HepG2 (cell line): ENCODE results near the gene DENND5A. TPM values are rescaled to one million over a fixed set of nuclear protein-coding genes. Genes with fewer than 3 reads are reported as not detected.

Experiments used
- EP300 ChIP-seq, 3 experiments: sonication (generic) in 1 of 3; formaldehyde crosslinking in 1 of 3; IDR thresholded peaks; 2 replicates each; pipeline versions ENCODE4 v1.5.1 to v1.6.1; 2011 to 2020; ENCODE audit warnings: low read depth in 2 of 3, low read length in 2 of 3, borderline replicate concordance in 1 of 3, improper control_type of control experiment in 1 of 3, mild to moderate bottlenecking in 1 of 3, missing genetic modification reagents in 1 of 3, moderate library complexity in 1 of 3
- HDAC1 ChIP-seq: sonication (generic); formaldehyde crosslinking; IDR thresholded peaks from 2 replicates; pipeline ENCODE4 v1.5.1; 2020; ENCODE audit warnings: mild to moderate bottlenecking, missing genetic modification reagents
- HMG20A ChIP-seq: IDR thresholded peaks from 2 replicates; pipeline ENCODE4 v1.6.1; 2016; ENCODE audit warnings: borderline replicate concordance
- MED1 ChIP-seq: sonication (generic); formaldehyde crosslinking; IDR thresholded peaks from 2 replicates; pipeline ENCODE4 v1.4.0; 2020; ENCODE audit warnings: missing genetic modification reagents
- MTF2 ChIP-seq: sonication (generic); formaldehyde crosslinking; IDR thresholded peaks from 2 replicates; pipeline ENCODE4 v1.5.0; 2020; ENCODE audit warnings: missing genetic modification reagents, borderline replicate concordance
- NFE2L1 ChIP-seq: sonication (generic); formaldehyde crosslinking; IDR thresholded peaks from 2 replicates; pipeline ENCODE4 v1.4.0; 2020; ENCODE audit warnings: missing genetic modification reagents, mild to moderate bottlenecking, borderline replicate concordance
- PITX1 ChIP-seq: sonication (generic); formaldehyde crosslinking; IDR thresholded peaks from 2 replicates; pipeline ENCODE4 v1.5.1; 2020; ENCODE audit warnings: mild to moderate bottlenecking, missing genetic modification reagents
- RBFOX2 ChIP-seq: fragments of 200-400 bp; formaldehyde crosslinking; IDR thresholded peaks from 2 replicates; pipeline ENCODE4 v1.6.1; 2017; ENCODE audit warnings: low read depth, mild to moderate bottlenecking, low read length
- SAFB2 ChIP-seq: sonication (generic); formaldehyde crosslinking; IDR thresholded peaks from 2 replicates; pipeline ENCODE4 v1.5.1; 2020; ENCODE audit warnings: missing genetic modification reagents, low read depth, mild to moderate bottlenecking, borderline replicate concordance
- SALL1 ChIP-seq: sonication (generic); formaldehyde crosslinking; IDR thresholded peaks from 2 replicates; pipeline ENCODE4 v1.8.0; 2022; ENCODE audit warnings: mild to moderate bottlenecking, missing genetic modification reagents
- SNAPC4 ChIP-seq: sonication (generic); formaldehyde crosslinking; IDR thresholded peaks from 2 replicates; pipeline ENCODE4 v1.4.0; 2020; ENCODE audit warnings: mild to moderate bottlenecking, missing genetic modification reagents
- TP53 ChIP-seq: sonication (generic); formaldehyde crosslinking; conservative IDR thresholded peaks from 2 replicates; pipeline ENCODE4 v1.4.0; 2020; ENCODE audit warnings: missing genetic modification reagents
- ZKSCAN5 ChIP-seq: sonication (generic); formaldehyde crosslinking; IDR thresholded peaks from 2 replicates; pipeline ENCODE4 v1.5.1; 2020; ENCODE audit warnings: mild to moderate bottlenecking, missing genetic modification reagents
- ZMAT3 ChIP-seq: sonication (generic); formaldehyde crosslinking; conservative IDR thresholded peaks from 2 replicates; pipeline ENCODE4 v1.7.0; 2021; ENCODE audit warnings: missing genetic modification reagents
- ZNF10 ChIP-seq: sonication (generic); formaldehyde crosslinking; IDR thresholded peaks from 2 replicates; pipeline ENCODE4 v1.4.0; 2020; ENCODE audit warnings: mild to moderate bottlenecking, low read depth, missing genetic modification reagents, borderline replicate concordance
- ZNF235 ChIP-seq: sonication (generic); formaldehyde crosslinking; IDR thresholded peaks from 2 replicates; pipeline ENCODE4 v1.8.1; 2023; ENCODE audit warnings: mild to moderate bottlenecking, missing genetic modification reagents, borderline replicate concordance
- ZNF264 ChIP-seq: sonication (generic); formaldehyde crosslinking; IDR thresholded peaks from 2 replicates; pipeline ENCODE4 v1.4.0; 2020; ENCODE audit warnings: missing genetic modification reagents
- ZNF660 ChIP-seq: sonication (generic); formaldehyde crosslinking; IDR thresholded peaks from 2 replicates; pipeline ENCODE4 v1.5.1; 2020; ENCODE audit warnings: mild to moderate bottlenecking, low read depth, missing genetic modification reagents, borderline replicate concordance
- ZNF703 ChIP-seq: sonication (generic); formaldehyde crosslinking; IDR thresholded peaks from 2 replicates; pipeline ENCODE4 v1.5.1; 2020; ENCODE audit warnings: missing genetic modification reagents, mild to moderate bottlenecking, moderate library complexity, borderline replicate concordance
- ZNF891 ChIP-seq: sonication (generic); formaldehyde crosslinking; IDR thresholded peaks from 2 replicates; pipeline ENCODE4 v1.5.0; 2020; ENCODE audit warnings: mild to moderate bottlenecking, missing genetic modification reagents
- polyA plus RNA-seq, 8 experiments: library from polyadenylated mRNA; depleted of rRNA in 3 of 8; stranded (reverse) in 7 of 8; unstranded in 1 of 8; fragments of >200 nt; fragmentation: Illumina TruSeq in 4 of 8; extraction: Trizol in 4 of 8; gene quantifications; 2 replicates each; pipeline versions ENCODE4 v1.2.1 to v1.2.3, GENCODE V29; 2011 to 2016; ENCODE audit warnings: low read depth in 4 of 8, missing spikeins in 1 of 8, mixed read lengths in 1 of 8; ENCODE audit not compliant: insufficient read depth in 1 of 8
- total RNA-seq, 5 experiments: library from RNA; depleted of rRNA; stranded (reverse); fragments of >200 nt; fragmentation: Illumina TruSeq; extraction: Trizol; gene quantifications; 2 replicates each; pipeline ENCODE4 v1.2.3, GENCODE V29; 2016; ENCODE audit warnings: low read depth in 1 of 5
- TF ChIP-seq, protein P1 (sequence below): sonication (generic); formaldehyde crosslinking; IDR thresholded peaks from 2 replicates; pipeline ENCODE4 v1.4.0; 2020; ENCODE audit warnings: mild to moderate bottlenecking, missing genetic modification reagents

The DENND5A gene
- total and polyA plus RNA-seq, 2 of the 13 experiments (the other 11 are each of a cell fraction or from before 2014, with no cell fraction given) = 63.3 to 145 TPM

GRCh38 chr11:9265211-9266131 lies at the start of gene DENND5A (continued):
- TF ChIP-seq PITX1 (CRISPR knock-in tag) (peak; percentile 39; the same call in 1 of the 2 replicates), TP53 (CRISPR knock-in tag) (no peak), EP300 (IDR thresholded peaks at IDR 0.05; ENCODE audit: low read depth in 2 of 2, low read length in 2 of 2) (no peak), EP300 (CRISPR knock-in tag; IDR thresholded peaks at IDR 0.05; ENCODE audit: borderline replicate concordance) (no peak), MTF2 (no peak), ZNF660 (CRISPR knock-in tag) (no peak), HDAC1 (CRISPR knock-in tag) (peak; percentile 58), HMG20A (CRISPR knock-in tag) (no peak; the same call in 1 of the 2 replicates), NFE2L1 (CRISPR knock-in tag) (no peak), ZNF264 (no peak), MED1 (peak; percentile 42; the same call in 1 of the 2 replicates), SAFB2 (CRISPR knock-in tag) (peak; percentile 52; the same call in 1 of the 2 replicates), ZKSCAN5 (CRISPR knock-in tag) (no peak), ZMAT3 (CRISPR knock-in tag) (no peak), ZNF891 (CRISPR knock-in tag) (0 out of 2 replicates have a peak, but pooled peaks have one; percentile 74), ZNF10 (CRISPR knock-in tag) (no peak), ZNF703 (CRISPR knock-in tag) (no peak), ZNF235 (no peak), RBFOX2 (peak; percentile 88), SALL1 (peak; percentile 69), SNAPC4 (CRISPR knock-in tag) (no peak)
- TF ChIP-seq, protein P1, sequence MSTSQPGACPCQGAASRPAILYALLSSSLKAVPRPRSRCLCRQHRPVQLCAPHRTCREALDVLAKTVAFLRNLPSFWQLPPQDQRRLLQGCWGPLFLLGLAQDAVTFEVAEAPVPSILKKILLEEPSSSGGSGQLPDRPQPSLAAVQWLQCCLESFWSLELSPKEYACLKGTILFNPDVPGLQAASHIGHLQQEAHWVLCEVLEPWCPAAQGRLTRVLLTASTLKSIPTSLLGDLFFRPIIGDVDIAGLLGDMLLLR (CRISPR knock-in tag) = peak; percentile 53
